ENCODE results near the gene EIF3D.

Gene EIF3D

GRCh38 chr22:36470162-36470993 is 58.6 kb downstream of the EIF3D start:
- in situ Hi-C loops (cut with MboI; ENCODE audit: low sequenced_read_pairs) = no loop called here

GRCh38 chr22:36469094-36469710 is 59.8 kb downstream of the EIF3D start:
- in situ Hi-C loops (cut with MboI; ENCODE audit: low sequenced_read_pairs) = loop anchor here (10.0 kb wide), 1 partner anchor 164 kb away; no protein-coding TSS in a partner anchor

- in situ Hi-C loops (cut with MboI; ENCODE audit: low sequenced_read_pairs) = loop anchor here (10.0 kb wide), 1 partner anchor 163 kb away; no protein-coding TSS in a partner anchor
Measured at GRCh38 chr22:36467946-36468345, 61.0 kb downstream of the EIF3D start.

GRCh38 chr22:36467042-36467810 is 61.7 kb downstream of the EIF3D start:
- in situ Hi-C loops (cut with MboI; ENCODE audit: low sequenced_read_pairs) = loop anchor here (10.0 kb wide), 1 partner anchor 162 kb away; no protein-coding TSS in a partner anchor

GRCh38 chr22:36466258-36466657 is 62.7 kb downstream of the EIF3D start:
- in situ Hi-C loops (cut with MboI; ENCODE audit: low sequenced_read_pairs) = loop anchor here (10.0 kb wide), 1 partner anchor 161 kb away; no protein-coding TSS in a partner anchor

- in situ Hi-C loops (cut with MboI; ENCODE audit: low sequenced_read_pairs) = loop anchor here (10.0 kb wide), 1 partner anchor 161 kb away; no protein-coding TSS in a partner anchor
Measured at GRCh38 chr22:36465232-36466021, 63.5 kb downstream of the EIF3D start.

- in situ Hi-C loops (cut with MboI; ENCODE audit: low sequenced_read_pairs) = loop anchor here (10.0 kb wide), 1 partner anchor 160 kb away; no protein-coding TSS in a partner anchor
Measured at GRCh38 chr22:36464715-36465231, 64.2 kb downstream of the EIF3D start.

- in situ Hi-C loops (cut with MboI; ENCODE audit: low sequenced_read_pairs) = loop anchor here (10.0 kb wide), 1 partner anchor 159 kb away; no protein-coding TSS in a partner anchor
Measured at GRCh38 chr22:36463783-36464184, 65.2 kb downstream of the EIF3D start.

GRCh38 chr22:36461665-36462649 is 67.0 kb downstream of the EIF3D start:
- in situ Hi-C loops (cut with MboI; ENCODE audit: low sequenced_read_pairs) = loop anchor here (10.0 kb wide), 1 partner anchor 157 kb away; no protein-coding TSS in a partner anchor
